Measurements from ENCODE around the gene ARHGAP31. TPM values are rescaled to one million over a fixed set of nuclear protein-coding genes. Genes with fewer than 3 reads are reported as not detected.
A peak's percentile ranks its signal among the peaks of the same experiment; 100 is the strongest.
"Not testable (repeated sequence)": the region's sequence is repeated elsewhere in the genome, so short reads cannot be mapped to it uniquely, and the experiment has no call there.

The ARHGAP31 gene
- total RNA-seq, 2 experiments from 2014 or later, result 8.9 to 9.7 TPM

- Mint-ChIP-seq H3K27me3 (no peaks in the 10 kb centered on the region), H3K4me3 (no peak overlapping the region)
- DNase-seq, result no peak
Observed at GRCh38 chr3:119346076-119346496, 51.9 kb downstream of the ARHGAP31 start.

DNA sequence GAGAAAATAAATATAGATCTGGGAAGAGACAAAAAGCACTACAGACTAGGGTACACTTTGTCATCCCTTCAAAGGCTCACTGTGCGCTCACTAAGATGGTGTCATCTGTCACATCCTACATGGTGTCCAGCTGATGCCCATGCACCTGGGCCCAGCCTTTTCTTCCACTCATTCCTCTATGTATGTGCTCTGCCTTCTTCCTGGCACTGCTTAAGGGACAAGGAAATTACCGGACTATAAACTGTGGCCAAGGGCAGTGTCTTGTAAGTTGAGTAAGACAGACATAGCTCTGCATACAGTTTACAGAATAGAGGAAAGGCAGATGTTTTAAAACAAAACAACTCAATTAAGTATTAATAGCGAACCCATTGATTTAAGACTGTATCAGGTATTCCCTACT lies 52.9 kb downstream of the ARHGAP31 start:
- DNase-seq, result no peak
- no peaks in the 10 kb centered on the region for H3K9me3 Mint-ChIP-seq
- peaks cover 14% of the 10 kb centered on the region for H3K4me1 Mint-ChIP-seq
- no peaks in the 10 kb centered on the region for H3K27me3 Mint-ChIP-seq
- H3K4me3 Mint-ChIP-seq, result no peak overlapping the region
- no peak overlapping the region for H3K27ac Mint-ChIP-seq
- no peaks in the 10 kb centered on the region for H3K36me3 Mint-ChIP-seq

More at GRCh38 chr3:119346076-119346496, 51.9 kb downstream of the ARHGAP31 start:
- Mint-ChIP-seq H3K36me3 (no peaks in the 10 kb centered on the region), H3K4me1 (peaks cover 5% of the 10 kb centered on the region), H3K9me3 (no peaks in the 10 kb centered on the region), H3K27ac (no peak overlapping the region)

DNA sequence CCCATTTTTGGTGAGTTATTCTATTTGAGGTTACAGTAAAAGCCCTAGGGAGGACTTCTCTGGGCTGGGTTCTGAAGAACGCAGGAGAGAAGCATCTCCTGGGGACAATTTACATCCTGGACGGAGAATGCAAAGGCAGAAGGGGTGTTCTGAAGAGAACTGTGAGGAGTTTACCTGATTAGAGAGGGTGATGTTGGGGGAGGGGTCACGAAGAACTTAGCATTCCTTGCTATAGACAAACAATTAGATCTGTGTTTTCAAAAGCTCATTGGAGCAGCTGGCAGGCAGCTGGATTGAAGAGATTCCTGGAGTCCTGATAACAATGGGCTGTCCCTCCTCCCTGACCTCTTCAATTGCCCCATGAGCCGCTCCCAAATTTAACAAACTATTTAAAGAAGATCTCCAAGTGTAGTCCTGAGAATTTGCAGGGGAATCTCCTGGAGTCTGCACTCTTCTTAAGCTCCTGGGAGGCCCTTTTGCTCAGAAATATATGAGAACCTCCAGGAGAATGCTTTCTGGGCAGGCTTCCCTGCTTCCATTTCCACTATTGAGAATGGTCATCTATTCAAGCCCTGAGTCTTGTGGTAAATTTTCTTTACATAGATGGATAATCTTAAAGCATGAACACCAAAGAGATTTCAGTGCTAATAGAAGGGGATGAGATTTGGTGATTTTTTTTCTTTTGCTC lies 55.3 kb downstream of the ARHGAP31 start:
- H3K4me1 Mint-ChIP-seq, result peaks cover 26% of the 10 kb centered on the region
- no peaks in the 10 kb centered on the region for H3K9me3 Mint-ChIP-seq
- no peaks in the 10 kb centered on the region for H3K36me3 Mint-ChIP-seq
- no peaks in the 10 kb centered on the region for H3K27me3 Mint-ChIP-seq
- DNase-seq, result no peak
- H3K4me3 Mint-ChIP-seq, result no peak overlapping the region
- H3K27ac Mint-ChIP-seq, result no peak overlapping the region

- no peaks in the 10 kb centered on the region for H3K9me3 Mint-ChIP-seq
- H3K4me1 Mint-ChIP-seq, result peaks cover 26% of the 10 kb centered on the region
- no peaks in the 10 kb centered on the region for H3K27me3 Mint-ChIP-seq
- H3K27ac Mint-ChIP-seq, result no peak overlapping the region
- H3K4me3 Mint-ChIP-seq, result no peak overlapping the region
- DNase-seq, result no peak
- H3K36me3 Mint-ChIP-seq, result no peaks in the 10 kb centered on the region
Observed at GRCh38 chr3:119350114-119350513, 55.9 kb downstream of the ARHGAP31 start.

DNA sequence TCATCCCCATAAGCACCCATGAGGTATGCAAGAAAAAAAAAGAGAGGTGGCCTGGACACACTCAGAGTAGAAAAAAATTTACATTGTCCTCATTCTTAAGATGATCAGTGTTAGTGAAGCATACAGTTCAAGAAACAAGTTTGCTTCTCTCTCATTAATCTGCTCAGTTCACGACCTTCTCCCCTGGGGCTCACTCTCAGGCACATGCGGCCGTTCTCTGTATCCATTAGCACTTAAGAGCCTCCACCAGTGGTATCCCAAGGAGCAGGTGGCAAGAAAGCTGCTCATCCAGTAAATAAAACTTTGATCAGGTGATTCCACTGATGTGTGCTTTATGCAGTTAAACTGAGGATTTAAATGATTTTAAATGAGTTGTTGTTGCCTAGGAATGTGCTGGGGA lies 57.4 kb downstream of the ARHGAP31 start:
- Mint-ChIP-seq H3K36me3 (no peaks in the 10 kb centered on the region), H3K27me3 (no peaks in the 10 kb centered on the region), H3K4me3 (no peak overlapping the region), H3K27ac (no peak overlapping the region), H3K9me3 (no peaks in the 10 kb centered on the region), H3K4me1 (peaks cover 26% of the 10 kb centered on the region)
- no peak for DNase-seq

GRCh38 chr3:119352034-119352609 lies 57.9 kb downstream of the ARHGAP31 start:
- Mint-ChIP-seq H3K4me3 (no peak overlapping the region), H3K27me3 (no peaks in the 10 kb centered on the region), H3K27ac (peak overlapping the region; percentile 49), H3K36me3 (no peaks in the 10 kb centered on the region), H3K9me3 (no peaks in the 10 kb centered on the region), H3K4me1 (peaks cover 26% of the 10 kb centered on the region)
- peak; percentile 56 for DNase-seq

DNA sequence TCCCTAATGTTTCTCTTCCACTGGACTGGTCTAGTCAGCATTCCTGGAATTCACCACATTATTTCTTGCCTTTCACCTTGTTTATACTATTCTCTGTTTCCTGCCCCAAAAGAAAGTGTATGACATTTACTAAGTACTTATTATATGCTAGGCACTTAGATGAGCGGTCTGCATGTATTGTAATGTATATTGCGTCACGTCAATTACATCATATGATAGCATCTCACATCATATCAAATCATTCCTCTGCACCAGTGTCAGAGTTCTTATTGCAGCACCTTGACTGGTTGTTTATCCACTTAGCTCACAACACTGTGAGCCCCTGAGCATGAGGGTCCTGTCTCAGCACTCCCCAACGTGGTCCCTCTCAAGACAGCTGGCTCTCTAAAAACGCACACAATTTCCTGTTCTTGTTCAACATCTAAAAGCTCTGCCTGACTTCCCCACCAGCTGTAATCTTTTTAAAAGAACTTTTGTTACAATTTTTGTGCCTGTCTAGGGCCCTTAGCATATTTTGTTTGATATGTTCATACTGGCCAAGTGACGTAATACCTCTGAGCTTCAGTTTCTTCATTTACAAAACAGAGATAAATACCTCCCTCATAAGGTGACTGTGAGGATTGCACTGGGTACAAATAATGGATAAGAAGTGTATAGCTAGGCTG lies 58.8 kb downstream of the ARHGAP31 start:
- no peak overlapping the region for H3K4me3 Mint-ChIP-seq
- peak overlapping the region; percentile 49 for H3K27ac Mint-ChIP-seq

GRCh38 chr3:119355608-119356007 lies 61.4 kb downstream of the ARHGAP31 start:
- not testable (repeated sequence) for H3K9me3 Mint-ChIP-seq, H3K27ac Mint-ChIP-seq, H3K36me3 Mint-ChIP-seq, DNase-seq, H3K4me3 Mint-ChIP-seq, H3K27me3 Mint-ChIP-seq
- H3K4me1 Mint-ChIP-seq, result peaks cover 26% of the 10 kb centered on the region

More for the DNA sequence above, 58.8 kb downstream of the ARHGAP31 start:
- Mint-ChIP-seq H3K4me1 (peaks cover 26% of the 10 kb centered on the region), H3K27me3 (no peaks in the 10 kb centered on the region), H3K36me3 (no peaks in the 10 kb centered on the region), H3K9me3 (no peaks in the 10 kb centered on the region)
- DNase-seq, result no peak

- Mint-ChIP-seq H3K4me1 (peaks cover 18% of the 10 kb centered on the region), H3K27me3 (no peaks in the 10 kb centered on the region), H3K36me3 (no peaks in the 10 kb centered on the region), H3K4me3 (no peak overlapping the region), H3K9me3 (no peaks in the 10 kb centered on the region), H3K27ac (no peak overlapping the region)
- no peak for DNase-seq
Observed at GRCh38 chr3:119356646-119357045, 62.5 kb downstream of the ARHGAP31 start.

GRCh38 chr3:119357190-119357589 lies 63.0 kb downstream of the ARHGAP31 start:
- Mint-ChIP-seq H3K4me1 (peaks cover 13% of the 10 kb centered on the region), H3K9me3 (no peaks in the 10 kb centered on the region), H3K4me3 (no peak overlapping the region), H3K27ac (no peak overlapping the region), H3K36me3 (no peaks in the 10 kb centered on the region), H3K27me3 (no peaks in the 10 kb centered on the region)
- DNase-seq, result no peak

GRCh38 chr3:119359476-119360326 lies 65.5 kb downstream of the ARHGAP31 start:
- no peak overlapping the region for H3K4me3 Mint-ChIP-seq
- DNase-seq, result no peak
- H3K4me1 Mint-ChIP-seq, result no peaks in the 10 kb centered on the region
- no peaks in the 10 kb centered on the region for H3K27me3 Mint-ChIP-seq
- H3K27ac Mint-ChIP-seq, result no peak overlapping the region
- no peaks in the 10 kb centered on the region for H3K36me3 Mint-ChIP-seq
- no peaks in the 10 kb centered on the region for H3K9me3 Mint-ChIP-seq

DNA sequence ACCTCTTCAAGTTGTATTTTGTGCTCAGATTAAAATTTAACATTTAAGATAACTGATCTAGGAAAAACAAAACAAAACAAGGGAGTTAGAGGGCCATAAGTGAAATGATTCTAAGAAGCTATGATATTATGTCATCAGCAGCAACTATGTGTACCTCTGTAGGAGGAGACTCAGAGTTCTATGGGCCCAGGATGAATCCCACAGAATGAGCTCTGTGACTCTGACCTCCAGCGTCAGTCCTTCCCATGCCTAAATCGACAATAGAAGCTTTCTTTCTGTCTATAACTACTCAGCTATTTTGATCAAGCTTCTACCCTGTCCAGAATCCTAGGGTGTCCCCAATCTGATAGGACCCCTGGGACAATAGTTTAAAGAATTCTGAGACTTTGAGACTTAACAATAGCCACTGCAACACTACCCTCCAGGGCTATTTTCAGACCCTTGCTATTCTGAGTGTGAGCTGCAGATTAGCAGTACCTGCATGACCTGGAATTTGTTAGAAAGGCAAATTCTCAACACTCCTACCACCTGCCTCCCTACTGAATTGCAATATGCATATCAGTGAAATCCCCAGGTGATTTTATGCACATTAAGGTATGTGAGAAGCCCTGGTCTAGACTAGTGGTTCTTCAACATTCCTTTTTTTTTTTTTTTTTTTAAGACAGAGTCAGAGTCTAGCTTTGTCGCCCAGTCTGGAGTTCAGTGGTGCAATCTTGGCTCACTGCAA lies 66.7 kb downstream of the ARHGAP31 start:
- H3K27ac Mint-ChIP-seq, result no peak overlapping the region
- H3K9me3 Mint-ChIP-seq, result no peaks in the 10 kb centered on the region
- no peaks in the 10 kb centered on the region for H3K36me3 Mint-ChIP-seq
- no peaks in the 10 kb centered on the region for H3K4me1 Mint-ChIP-seq
- H3K27me3 Mint-ChIP-seq, result no peaks in the 10 kb centered on the region
- DNase-seq, result no peak
- H3K4me3 Mint-ChIP-seq, result no peak overlapping the region

GRCh38 chr3:119362010-119362409 lies 67.8 kb downstream of the ARHGAP31 start:
- no peaks in the 10 kb centered on the region for H3K27me3 Mint-ChIP-seq
- no peaks in the 10 kb centered on the region for H3K9me3 Mint-ChIP-seq
- H3K4me3 Mint-ChIP-seq, result no peak overlapping the region
- H3K4me1 Mint-ChIP-seq, result no peaks in the 10 kb centered on the region
- no peak overlapping the region for H3K27ac Mint-ChIP-seq
- no peaks in the 10 kb centered on the region for H3K36me3 Mint-ChIP-seq
- no peak for DNase-seq

DNA sequence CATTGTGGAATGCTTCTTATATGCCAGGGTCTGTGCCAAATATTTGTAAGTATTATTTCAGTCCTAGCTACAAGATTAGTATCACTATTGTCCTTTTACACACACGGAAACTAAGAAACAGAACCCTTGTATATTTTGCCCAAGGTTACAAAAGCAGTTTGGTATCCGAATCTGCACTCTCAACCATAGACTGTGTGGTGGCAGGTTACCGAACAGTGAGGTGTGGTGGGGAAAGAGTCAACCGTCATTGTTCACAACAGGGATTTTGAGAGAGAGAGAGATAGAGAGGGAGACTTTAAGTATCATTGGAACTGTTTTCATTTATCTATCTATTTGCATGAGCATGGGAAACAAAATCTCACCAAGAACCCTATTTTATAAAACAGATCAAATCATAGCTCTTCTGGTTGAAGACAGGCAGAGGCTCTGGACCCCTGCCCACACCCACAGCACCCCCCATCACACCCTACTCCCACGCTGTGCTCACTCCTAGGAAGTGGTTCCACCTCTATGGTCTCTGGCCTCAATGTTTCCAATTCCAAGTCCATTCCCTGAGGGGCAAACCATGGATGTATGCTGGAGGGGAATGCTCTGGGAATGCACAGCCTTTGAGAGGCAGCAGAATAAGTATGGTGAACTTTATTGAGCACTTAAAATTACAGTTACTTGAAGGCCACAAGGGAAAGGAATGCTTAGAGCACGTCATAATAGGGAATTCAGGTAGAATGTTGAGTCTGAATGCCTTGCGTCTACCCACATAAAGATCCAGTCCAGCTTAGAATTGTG lies 69.0 kb downstream of the ARHGAP31 start:
- Mint-ChIP-seq H3K36me3 (peaks cover 2% of the 10 kb centered on the region), H3K4me1 (no peaks in the 10 kb centered on the region), H3K27ac (no peak overlapping the region), H3K27me3 (no peaks in the 10 kb centered on the region), H3K4me3 (no peak overlapping the region), H3K9me3 (no peaks in the 10 kb centered on the region)
- no peak for DNase-seq

Data from activated naive CD8-positive, alpha-beta T cell treated with anti-CD3 and anti-CD28 coated beads for 36 hours (primary cell).